Jurkat, Clone E6-1 (cell line): ENCODE measurements around the gene TTI1.

Source experiments
- DNase-seq: peaks from one replicate; pipeline ENCODE4 v3.0.0-alpha.2; 2011; ENCODE audit warnings: low read depth, low spot score
- H3K4me3 ChIP-seq: 2 replicates; pipeline ENCODE4 v1.5.1; 2011; ENCODE audit warnings: mild to moderate bottlenecking, low read length, control low read depth, moderate library complexity

TTI1 gene

GRCh38 chr20:37992802-37993409 is 40.4 kb downstream of the TTI1 start:
- DNase-seq: peak; percentile 28

DNA sequence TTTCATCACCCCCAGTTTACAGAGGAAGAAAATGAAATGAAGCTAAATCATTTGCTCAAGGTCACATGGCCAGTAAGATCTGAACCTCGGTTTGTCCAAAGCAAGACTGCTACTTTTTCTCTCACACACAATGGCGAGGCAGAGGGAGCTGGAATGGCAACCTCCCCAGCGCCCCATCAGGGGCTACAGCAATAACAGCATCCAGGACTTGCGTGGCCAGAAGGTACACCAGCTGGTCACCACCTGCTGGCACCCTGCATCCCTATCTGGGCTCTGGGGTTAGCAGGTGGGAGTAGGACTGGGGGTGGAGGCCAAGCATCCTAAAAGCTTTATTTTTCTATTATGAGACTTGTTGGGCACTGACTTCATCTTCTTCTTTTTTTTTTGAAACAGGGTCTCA is 41.3 kb downstream of the TTI1 start:
- DNase-seq: no peak
- no peak overlapping the region for H3K4me3 ChIP-seq

More at GRCh38 chr20:37992802-37993409, 40.4 kb downstream of the TTI1 start:
- no peak overlapping the region for H3K4me3 ChIP-seq

DNA sequence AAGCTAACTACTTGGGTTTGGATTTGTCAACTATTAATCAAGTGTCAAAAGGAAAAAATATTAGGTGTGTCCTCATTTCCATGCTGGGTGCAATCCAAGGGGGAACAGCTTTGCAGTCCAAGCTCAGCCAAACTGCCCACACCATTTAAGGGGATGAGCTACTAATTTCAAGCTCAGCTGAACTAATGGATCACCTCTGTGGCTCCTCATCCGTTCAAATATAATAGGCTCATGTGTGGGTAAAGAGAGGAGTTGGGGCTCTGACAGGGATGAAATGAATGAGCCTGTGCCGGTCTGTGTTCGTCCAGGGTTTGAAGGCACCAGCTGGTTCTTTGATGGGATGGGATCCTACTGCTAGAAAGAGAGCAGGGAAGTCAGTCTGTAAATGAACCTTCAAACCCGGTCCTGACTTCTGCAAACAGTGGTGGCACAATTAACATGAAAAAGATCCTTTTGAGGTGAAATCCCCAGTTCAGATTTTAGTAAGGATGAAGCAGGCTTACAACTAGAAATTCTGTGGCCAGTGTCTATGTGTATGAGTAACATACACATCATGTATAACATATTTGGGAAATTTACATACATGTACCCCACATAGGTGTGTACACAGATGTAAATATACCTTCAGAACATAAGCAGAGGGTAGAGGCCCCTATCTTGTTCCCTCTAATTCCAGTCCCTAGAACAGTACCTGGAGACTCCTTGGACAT is 41.9 kb downstream of the TTI1 start:
- DNase-seq: no peak

DNA sequence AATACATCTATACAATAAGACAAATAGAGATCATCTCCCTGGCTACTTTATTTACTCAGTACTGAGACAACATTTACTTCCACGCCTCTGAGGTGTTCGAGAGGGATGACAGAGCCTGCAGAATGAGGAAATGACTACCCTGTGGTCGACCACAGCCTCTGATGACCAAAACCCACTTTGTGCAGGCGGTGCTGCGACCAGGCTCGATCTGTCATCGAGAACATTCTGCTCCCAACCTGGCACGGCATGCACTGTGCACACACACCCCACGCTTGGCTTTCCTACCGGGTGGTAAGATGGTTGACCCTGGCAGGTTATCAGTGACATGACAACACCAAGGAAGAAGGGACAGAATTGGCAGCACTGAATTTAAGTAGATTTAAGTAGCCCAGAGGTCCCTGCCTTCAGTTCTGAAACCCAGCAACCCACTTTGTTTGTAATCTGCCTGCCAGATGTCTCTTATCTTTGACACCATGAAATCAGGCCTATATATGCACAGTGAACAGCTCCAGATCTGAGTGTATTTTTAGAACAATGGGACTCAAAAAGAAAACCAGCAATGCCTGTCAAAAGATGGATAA is 42.6 kb downstream of the TTI1 start:
- no peak overlapping the region for H3K4me3 ChIP-seq
- no peak for DNase-seq

More for the DNA sequence above, 41.9 kb downstream of the TTI1 start:
- no peak overlapping the region for H3K4me3 ChIP-seq

- H3K4me3 ChIP-seq: no peak overlapping the region
- DNase-seq: no peak
Observed at GRCh38 chr20:37989601-37990295, 43.5 kb downstream of the TTI1 start.

GRCh38 chr20:37988306-37988954 is 44.8 kb downstream of the TTI1 start:
- H3K4me3 ChIP-seq: no peak overlapping the region
- no peak for DNase-seq

DNA sequence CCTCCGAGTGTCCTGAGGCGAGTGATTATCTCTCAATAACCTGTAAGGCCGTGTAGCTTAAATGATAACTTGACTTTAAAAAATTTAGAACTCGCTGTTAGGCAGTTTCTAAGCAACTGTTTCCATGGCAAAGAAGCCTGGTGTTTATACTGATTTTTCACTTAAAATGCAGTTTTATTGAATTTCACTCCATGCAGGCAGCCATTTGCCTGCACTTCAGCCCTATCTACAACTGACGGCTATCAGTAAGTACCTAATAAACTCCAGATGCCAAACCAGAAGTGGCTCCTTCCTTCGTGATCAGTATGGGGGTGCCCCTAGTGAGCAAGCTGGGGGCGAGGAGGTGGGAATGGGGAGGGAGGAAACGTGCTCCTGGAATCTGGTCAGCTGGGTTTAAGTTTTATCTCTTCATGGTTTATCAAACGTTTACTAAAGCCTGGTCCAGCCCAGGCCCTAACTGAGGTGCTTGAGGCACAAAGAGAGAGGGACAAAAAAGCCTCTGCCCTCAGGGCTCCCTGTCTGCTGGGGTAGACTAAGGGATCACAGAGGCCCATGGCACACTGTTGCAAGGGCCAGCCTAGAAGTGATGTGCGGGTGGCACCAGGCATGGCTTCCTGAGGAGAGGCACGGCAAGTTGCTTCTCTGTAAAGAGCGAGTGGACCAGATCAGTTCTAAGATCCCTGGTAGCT is 45.5 kb downstream of the TTI1 start:
- DNase-seq: no peak
- H3K4me3 ChIP-seq: no peak overlapping the region

DNA sequence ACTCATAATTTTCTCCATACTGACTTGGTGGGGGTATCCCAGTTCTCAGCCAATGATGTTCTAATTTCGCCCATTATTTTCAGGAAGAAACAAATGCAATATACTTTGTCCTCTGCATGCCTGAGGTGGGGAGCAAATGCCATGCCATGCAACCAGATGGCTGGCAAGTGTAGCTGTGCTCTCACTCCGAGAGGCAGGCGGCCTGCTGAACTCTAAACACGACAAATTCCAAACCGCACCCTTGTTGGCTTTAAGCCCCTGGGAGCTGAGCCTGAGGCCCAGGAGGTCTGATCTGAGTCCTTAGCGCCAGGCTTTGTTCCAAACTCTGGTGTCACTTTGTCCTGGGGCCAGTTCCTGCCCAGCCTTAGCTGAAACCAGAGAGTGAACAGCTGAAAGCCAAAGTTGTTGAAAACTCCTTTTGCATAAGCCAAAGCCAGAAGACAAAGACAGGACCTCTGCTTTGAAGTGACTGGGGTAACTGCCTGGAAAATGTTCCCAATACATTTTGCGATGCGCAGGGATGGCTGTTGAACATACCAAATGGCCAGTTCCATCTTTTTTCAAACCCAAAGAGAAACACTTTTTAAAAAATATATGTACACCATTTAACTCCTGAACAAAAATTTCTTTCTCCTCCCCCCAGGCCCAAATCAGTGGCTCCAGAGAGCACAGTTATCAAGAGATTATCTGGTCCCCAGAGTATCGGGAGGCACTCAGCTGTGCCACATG is 46.2 kb downstream of the TTI1 start:
- no peak for DNase-seq
- H3K4me3 ChIP-seq: no peak overlapping the region

DNA sequence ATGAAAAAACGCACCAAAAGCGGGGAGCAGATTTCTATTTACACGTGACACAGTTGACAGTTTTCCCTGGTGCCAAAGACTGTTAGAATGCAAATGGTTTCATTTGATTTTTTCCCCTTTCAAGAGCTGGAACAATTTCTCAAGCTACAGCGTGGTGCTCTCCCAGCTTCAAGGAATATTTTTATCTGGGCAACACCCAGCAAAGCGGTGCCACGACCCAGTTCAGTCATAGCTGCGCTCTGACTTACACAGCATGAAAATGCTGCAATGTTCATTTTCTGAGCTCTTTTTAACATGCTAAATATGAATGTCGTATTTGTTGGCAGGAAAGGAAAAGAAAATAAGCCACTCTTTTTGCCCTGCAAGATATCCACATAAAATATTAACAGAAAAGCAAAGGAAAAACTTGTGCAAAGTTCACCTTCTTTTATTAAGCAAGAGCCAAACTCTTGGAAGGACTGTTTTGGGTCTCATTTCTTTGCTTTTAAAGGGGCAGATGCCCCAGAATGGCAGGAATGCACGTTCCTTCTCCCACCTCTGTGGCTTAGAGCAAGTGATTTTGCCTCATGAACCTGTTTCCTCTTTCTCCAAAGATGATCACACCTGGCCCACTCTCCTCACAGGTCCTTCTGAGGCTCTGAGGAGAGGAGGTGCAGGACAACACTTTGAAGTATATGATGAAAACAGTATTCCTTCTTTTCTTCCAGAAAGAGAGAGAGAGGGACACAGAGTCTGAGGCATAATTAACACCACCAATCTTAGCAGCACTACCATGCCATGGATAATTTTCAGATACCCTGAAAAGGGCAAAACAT is 47.0 kb downstream of the TTI1 start:
- H3K4me3 ChIP-seq: no peak overlapping the region
- DNase-seq: no peak

DNA sequence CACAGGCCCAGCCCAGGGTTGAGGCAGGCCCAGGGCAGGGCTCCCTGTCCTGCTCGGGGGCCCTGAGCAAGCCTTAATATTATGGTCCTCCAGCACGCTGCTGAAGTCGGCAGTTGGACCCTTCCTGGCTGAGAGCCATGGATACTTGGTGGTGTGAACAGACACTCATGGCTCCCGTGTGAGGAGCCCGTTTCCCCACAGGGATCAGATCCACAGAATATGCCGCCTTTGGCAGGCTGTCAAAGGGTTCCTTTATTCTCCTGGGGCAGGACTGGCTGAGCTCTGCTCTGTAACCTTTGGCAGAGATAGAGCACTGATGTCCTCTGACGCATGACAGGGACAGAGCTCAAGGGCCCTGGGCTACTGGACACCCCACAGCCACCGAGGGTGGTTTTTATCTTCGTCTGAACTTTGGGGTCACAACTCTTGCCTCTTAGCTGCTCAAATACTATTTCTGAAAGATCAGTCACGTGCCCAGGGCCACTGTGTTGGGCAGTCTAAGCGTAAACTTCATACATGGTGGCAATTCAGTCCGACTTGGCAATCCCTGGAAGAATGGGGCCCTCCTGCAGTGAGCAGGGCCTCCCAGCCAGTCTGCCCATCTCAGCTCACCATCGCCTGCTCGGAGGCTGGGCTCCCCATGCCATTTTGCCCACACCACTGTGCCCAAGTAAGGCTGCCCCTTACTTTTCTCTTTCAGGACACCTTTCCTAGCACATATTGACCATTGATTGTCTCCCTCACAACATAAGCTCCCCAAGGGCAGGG is 49.1 kb downstream of the TTI1 start:
- H3K4me3 ChIP-seq: no peak overlapping the region
- DNase-seq: no peak

GRCh38 chr20:37983286-37983685 is 50.0 kb downstream of the TTI1 start:
- no peak overlapping the region for H3K4me3 ChIP-seq
- no peak for DNase-seq

- DNase-seq: no peak
Observed at GRCh38 chr20:37981568-37981967, 51.7 kb downstream of the TTI1 start.

GRCh38 chr20:37980876-37981275 is 52.4 kb downstream of the TTI1 start:
- H3K4me3 ChIP-seq: no peak overlapping the region
- DNase-seq: no peak

More at GRCh38 chr20:37981568-37981967, 51.7 kb downstream of the TTI1 start:
- no peak overlapping the region for H3K4me3 ChIP-seq

DNA sequence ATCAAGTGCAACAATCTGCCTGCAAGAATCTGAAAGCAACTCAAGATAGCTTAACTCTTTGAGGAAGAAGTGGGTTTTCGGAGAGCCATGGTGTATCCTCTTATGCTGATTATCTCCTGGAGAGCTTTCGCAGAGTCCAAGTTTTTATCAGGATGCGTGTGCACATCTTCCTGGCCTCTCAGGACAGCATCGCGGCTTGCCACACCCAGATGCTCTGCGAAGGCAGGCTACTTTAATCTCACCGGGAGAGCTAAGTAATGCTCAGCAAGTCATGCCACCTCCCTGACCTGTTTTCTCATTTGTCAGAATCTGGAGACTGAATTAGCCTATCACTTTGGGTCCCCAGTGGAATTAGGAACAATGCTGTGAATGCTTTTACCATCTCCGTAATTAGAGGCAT is 52.9 kb downstream of the TTI1 start:
- H3K4me3 ChIP-seq: no peak overlapping the region
- no peak for DNase-seq

GRCh38 chr20:37979021-37979985 is 54.0 kb downstream of the TTI1 start:
- H3K4me3 ChIP-seq: no peak overlapping the region
- DNase-seq: no peak

- no peak for DNase-seq
- H3K4me3 ChIP-seq: peak overlapping the region; percentile 33; the same call in 1 of the 2 replicates
Observed at GRCh38 chr20:37977786-37978185, 55.5 kb downstream of the TTI1 start.
